ENCODE measurements around the gene CEP120. TPM values are rescaled to one million over a fixed set of nuclear protein-coding genes. Genes with fewer than 3 reads are reported as not detected.

CEP120 gene
- total RNA-seq, 1 donor from 2014 or later: 18.7 TPM

- no peaks in the 10 kb centered on the region for H3K36me3 Mint-ChIP-seq (ENCODE audit: unreplicated experiment)
- DNase-seq (ENCODE audit: extremely low spot score, unreplicated experiment): no peak
These were observed 125.3 kb downstream of the CEP120 start for GRCh38 chr5:123297866-123298265.

GRCh38 chr5:123297198-123297831 is 125.9 kb downstream of the CEP120 start:
- Mint-ChIP-seq H3K27ac (ENCODE audit: unreplicated experiment) (no peak overlapping the region), H3K27me3 (ENCODE audit: unreplicated experiment) (peaks cover 22% of the 10 kb centered on the region), H3K9me3 (ENCODE audit: unreplicated experiment) (peaks cover 9% of the 10 kb centered on the region), H3K4me1 (ENCODE audit: unreplicated experiment) (peaks cover 5% of the 10 kb centered on the region), H3K36me3 (ENCODE audit: unreplicated experiment) (no peaks in the 10 kb centered on the region), H3K4me3 (ENCODE audit: unreplicated experiment) (no peak overlapping the region)
- no peak for TF ChIP-seq CTCF (IDR thresholded peaks at IDR 0.05)
- no peak for DNase-seq (ENCODE audit: extremely low spot score, unreplicated experiment)

More at GRCh38 chr5:123297866-123298265, 125.3 kb downstream of the CEP120 start:
- no peak for TF ChIP-seq CTCF (IDR thresholded peaks at IDR 0.05)
- peaks cover 27% of the 10 kb centered on the region for H3K27me3 Mint-ChIP-seq (ENCODE audit: unreplicated experiment)
- no peak overlapping the region for H3K27ac Mint-ChIP-seq (ENCODE audit: unreplicated experiment)
- no peak overlapping the region for H3K4me3 Mint-ChIP-seq (ENCODE audit: unreplicated experiment)
- H3K4me1 Mint-ChIP-seq (ENCODE audit: unreplicated experiment): peaks cover 5% of the 10 kb centered on the region
- H3K9me3 Mint-ChIP-seq (ENCODE audit: unreplicated experiment): peaks cover 9% of the 10 kb centered on the region

Other genes starting within 250 kb of the CEP120 start
- gene CSNK1G3, start 88.8 kb upstream of the CEP120 start, total RNA-seq: 39.0 and 42.1 TPM in 2 replicates